RPMI8226 (cell line): ENCODE data around the gene COX19.
A peak's percentile ranks its signal among the peaks of the same experiment; 100 is the strongest.
"Not testable (repeated sequence)": the region's sequence is repeated elsewhere in the genome, so short reads cannot be mapped to it uniquely, and the experiment has no call there.

Experiments
- DNase-seq: peaks from one replicate; pipeline ENCODE4 v3.0.0-alpha.2; 2015

Gene COX19

GRCh38 chr7:1009747-1010146 is 34.4 kb upstream of the COX19 start:
- no peak for DNase-seq

- no peak for DNase-seq
These were observed 33.5 kb upstream of the COX19 start for GRCh38 chr7:1008733-1009363.

GRCh38 chr7:1007901-1008300 is 32.6 kb upstream of the COX19 start:
- DNase-seq, result no peak

GRCh38 chr7:1005303-1005702 is 30.0 kb upstream of the COX19 start:
- DNase-seq, result no peak

- DNase-seq, result no peak
These were observed 28.9 kb upstream of the COX19 start for GRCh38 chr7:1004018-1004852.

- DNase-seq, result not testable (repeated sequence)
These were observed 27.1 kb upstream of the COX19 start for GRCh38 chr7:1002445-1002844.

- not testable (repeated sequence) for DNase-seq
These were observed 26.7 kb upstream of the COX19 start for GRCh38 chr7:1002026-1002425.

GRCh38 chr7:1001069-1001770 is 25.9 kb upstream of the COX19 start:
- DNase-seq, result not testable (repeated sequence)

- no peak for DNase-seq
These were observed 24.9 kb upstream of the COX19 start for GRCh38 chr7:999941-1000935.

GRCh38 chr7:999149-999879 is 24.0 kb upstream of the COX19 start:
- DNase-seq, result no peak

- no peak for DNase-seq
These were observed 22.4 kb upstream of the COX19 start for GRCh38 chr7:997404-998395.

GRCh38 chr7:996079-996872 is 20.9 kb upstream of the COX19 start:
- no peak for DNase-seq

GRCh38 chr7:995571-995970 is 20.2 kb upstream of the COX19 start:
- DNase-seq, result no peak

GRCh38 chr7:994592-995308 is 19.4 kb upstream of the COX19 start:
- no peak for DNase-seq

- DNase-seq, result peak; percentile 96
These were observed 17.6 kb upstream of the COX19 start for GRCh38 chr7:992709-993607.

- DNase-seq, result no peak
These were observed 16.6 kb upstream of the COX19 start for GRCh38 chr7:991729-992656.
